ENCODE results near the gene UBL3. TPM values are rescaled to one million over a fixed set of nuclear protein-coding genes. Genes with fewer than 3 reads are reported as not detected.

Gene UBL3, protein sequence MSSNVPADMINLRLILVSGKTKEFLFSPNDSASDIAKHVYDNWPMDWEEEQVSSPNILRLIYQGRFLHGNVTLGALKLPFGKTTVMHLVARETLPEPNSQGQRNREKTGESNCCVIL
- 7.5 and 9.3 TPM in 2 replicates for total RNA-seq

DNA sequence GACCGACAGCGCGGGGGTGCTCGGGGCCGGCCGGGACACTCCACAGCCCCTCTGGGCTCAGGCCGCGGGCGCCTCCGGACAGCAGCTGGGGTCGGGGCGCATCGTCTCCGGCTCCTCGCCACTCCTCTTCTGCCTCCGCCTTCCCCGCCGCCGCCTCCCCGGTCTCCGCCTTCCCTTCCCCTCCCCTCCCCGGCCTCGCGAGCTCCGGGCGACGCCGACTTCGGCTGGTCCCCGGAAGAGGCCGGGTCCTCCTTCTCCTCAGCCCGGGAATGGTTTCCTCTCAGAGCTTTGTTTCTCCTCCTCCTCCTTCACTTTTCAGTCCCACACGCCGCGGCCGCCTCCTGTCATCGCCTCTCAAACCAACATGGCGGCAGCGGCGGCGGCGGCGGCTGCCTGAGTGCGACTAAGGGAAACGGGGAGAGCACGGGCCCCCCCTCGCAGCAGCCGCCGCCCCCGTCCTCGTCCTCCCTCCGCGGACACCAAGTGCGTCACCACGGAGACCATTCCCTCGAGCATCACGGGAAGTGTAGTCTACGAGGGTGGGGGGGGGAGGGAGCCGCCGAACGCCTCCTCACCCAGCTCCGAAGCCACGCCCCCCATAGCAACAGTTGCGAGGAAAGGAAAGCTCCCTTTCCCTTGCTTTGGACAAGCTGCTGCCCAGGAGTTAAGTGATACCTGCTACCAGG lies at the start of gene UBL3:
Gene UBL3, minus strand, starts transcription at position 405 of the 686 bp plus-strand sequence. CDS start 1,079 bp downstream, outside the sequence.

Data from airway epithelial cell (primary cell).